ENCODE data around the gene KRTAP10-4. TPM values are rescaled to one million over a fixed set of nuclear protein-coding genes. Genes with fewer than 3 reads are reported as not detected.
"Not testable (repeated sequence)": the region's sequence is repeated elsewhere in the genome, so short reads cannot be mapped to it uniquely, and the experiment has no call there.

The KRTAP10-4 gene
- not detected in 2 replicates for total RNA-seq (2014; rRNA removed; shearing (Covaris generic))
- not detected in 2 replicates for polyA plus RNA-seq (2014; cell fraction: nucleus; rRNA removed)

GRCh38 chr21:44573630-44574456 is at the start of gene KRTAP10-4:
Gene KRTAP10-4 (plus strand): TSS chr21:44573729. CDS start chr21:44573759, 30 bp downstream.
- not testable (repeated sequence) for DNase-seq (ENCODE audit: extremely low read depth, low read depth)

GRCh38 chr21:44524414-44525371 is 48.8 kb upstream of the KRTAP10-4 start:
- DNase-seq (ENCODE audit: extremely low read depth, low read depth), result no peak

GRCh38 chr21:44525391-44526095 is 48.0 kb upstream of the KRTAP10-4 start:
- DNase-seq (ENCODE audit: extremely low read depth, low read depth), result no peak

- no peak for DNase-seq (ENCODE audit: extremely low read depth, low read depth)
Measured at GRCh38 chr21:44526096-44526997, 47.2 kb upstream of the KRTAP10-4 start.

GRCh38 chr21:44527156-44527982 is 46.2 kb upstream of the KRTAP10-4 start:
- no peak for DNase-seq (ENCODE audit: extremely low read depth, low read depth)

GRCh38 chr21:44527983-44528633 is 45.4 kb upstream of the KRTAP10-4 start:
- DNase-seq (ENCODE audit: extremely low read depth, low read depth), result no peak

- no peak for DNase-seq (ENCODE audit: extremely low read depth, low read depth)
Measured at GRCh38 chr21:44528634-44528995, 44.9 kb upstream of the KRTAP10-4 start.

- no peak for DNase-seq (ENCODE audit: extremely low read depth, low read depth)
Measured at GRCh38 chr21:44529011-44529421, 44.5 kb upstream of the KRTAP10-4 start.

- DNase-seq (ENCODE audit: extremely low read depth, low read depth), result no peak
Measured at GRCh38 chr21:44529503-44530125, 43.9 kb upstream of the KRTAP10-4 start.

- no peak for DNase-seq (ENCODE audit: extremely low read depth, low read depth)
Measured at GRCh38 chr21:44530221-44530902, 43.2 kb upstream of the KRTAP10-4 start.

GRCh38 chr21:44530903-44531605 is 42.5 kb upstream of the KRTAP10-4 start:
- no peak for DNase-seq (ENCODE audit: extremely low read depth, low read depth)

GRCh38 chr21:44531606-44532564 is 41.6 kb upstream of the KRTAP10-4 start:
- no peak for DNase-seq (ENCODE audit: extremely low read depth, low read depth)

GRCh38 chr21:44532712-44533111 is 40.8 kb upstream of the KRTAP10-4 start:
- DNase-seq (ENCODE audit: extremely low read depth, low read depth), result no peak

GRCh38 chr21:44533121-44533890 is 40.2 kb upstream of the KRTAP10-4 start:
- DNase-seq (ENCODE audit: extremely low read depth, low read depth), result no peak
